Thoracic aorta (tissue), 2 donors: Measurements from ENCODE around the gene LRRFIP1. TPM values are rescaled to one million over a fixed set of nuclear protein-coding genes. Genes with fewer than 3 reads are reported as not detected.

Experiments used
- ATAC-seq: fragments of 150-250 bp; one replicate; pipeline ENCODE4 v1.8.0; 2017; ENCODE audit warnings: low read depth; ENCODE audit not compliant: insufficient number of reproducible peaks, low FRiP score
- DNase-seq: peaks from one replicate; pipeline ENCODE4 v3.0.0-alpha.2; 2020; ENCODE audit warnings: low spot score
- H3K27ac ChIP-seq, 2 donors: fragments of 200-600 bp; sonication (generic); 1 replicate in 1 of 2; 2 replicates in 1 of 2; pipeline ENCODE4 v1.5.1; 2016; ENCODE audit warnings: mild to moderate bottlenecking in 2 of 2, moderate library complexity in 2 of 2
- H3K27me3 ChIP-seq: fragments of 200-600 bp; sonication (generic); replicated peaks from 2 replicates; pipeline ENCODE4 v1.6.0; 2016; ENCODE audit warnings: mild to moderate bottlenecking; ENCODE audit not compliant: insufficient read depth
- H3K36me3 ChIP-seq: fragments of 200-600 bp; sonication (generic); one replicate; pipeline ENCODE4 v1.5.1; 2016
- H3K4me1 ChIP-seq, 2 donors: fragments of 200-600 bp; sonication (generic); 1 replicate in 1 of 2; 2 replicates in 1 of 2; pipeline versions ENCODE4 v1.5.1 to v1.6.0; 2016; ENCODE audit warnings: low read depth in 2 of 2, mild to moderate bottlenecking in 1 of 2; ENCODE audit not compliant: control insufficient read depth in 1 of 2
- H3K4me3 ChIP-seq: fragments of 200-600 bp; sonication (generic); 2 replicates; pipeline ENCODE4 v1.5.1; 2016; ENCODE audit warnings: mild to moderate bottlenecking
- H3K9me3 ChIP-seq: fragments of 200-600 bp; sonication (generic); 2 replicates; pipeline ENCODE4 v1.5.1; 2016
- CTCF ChIP-seq: fragments of 200-600 bp; sonication (generic); IDR thresholded peaks from one replicate; pipeline ENCODE4 v1.5.1; 2019; ENCODE audit warnings: antibody characterized with exemption
- total RNA-seq, 2 donors: library from RNA; depleted of rRNA; stranded (reverse); fragments of >200 nt; gene quantifications; one replicate each; pipeline versions ENCODE4 v1.1.0 to v1.2.3, GENCODE V29; 2016

The LRRFIP1 gene
- total RNA-seq, 2 donors from 2014 or later = 196 to 244 TPM

GRCh38 chr2:237735798-237736197 lies 108.4 kb downstream of the LRRFIP1 start:
- peaks cover 4% of the 10 kb centered on the region for H3K36me3 ChIP-seq
- H3K4me1 ChIP-seq = peaks cover 39 to 71% of the 10 kb centered on the region in 2 donors
- H3K9me3 ChIP-seq = no peaks in the 10 kb centered on the region
- no peak overlapping the region for H3K27ac ChIP-seq
- H3K4me3 ChIP-seq = no peak overlapping the region
- no peaks in the 10 kb centered on the region for H3K27me3 ChIP-seq
- TF ChIP-seq CTCF = no peak
- ATAC-seq (no peak), DNase-seq (no peak)

- ATAC-seq = no peak
- H3K27me3 ChIP-seq = no peaks in the 10 kb centered on the region
- H3K4me3 ChIP-seq = no peak overlapping the region
- TF ChIP-seq CTCF = no peak
- peaks cover 4% of the 10 kb centered on the region for H3K36me3 ChIP-seq
- no peaks in the 10 kb centered on the region for H3K9me3 ChIP-seq
- DNase-seq = no peak
- H3K27ac ChIP-seq = no peak overlapping the region
- peaks cover 34 to 71% of the 10 kb centered on the region in 2 donors for H3K4me1 ChIP-seq
Observed at GRCh38 chr2:237736783-237737182, 109.4 kb downstream of the LRRFIP1 start.

GRCh38 chr2:237737196-237737865 lies 109.9 kb downstream of the LRRFIP1 start:
- DNase-seq = no peak
- Histone ChIP-seq H3K27me3 (no peaks in the 10 kb centered on the region), H3K9me3 (no peaks in the 10 kb centered on the region), H3K4me1 (peaks cover 33 to 72% of the 10 kb centered on the region in 2 donors), H3K36me3 (peaks cover 4% of the 10 kb centered on the region), H3K4me3 (no peak overlapping the region), H3K27ac (no peak overlapping the region)
- no peak for ATAC-seq
- TF ChIP-seq CTCF = no peak

- ATAC-seq (no peak), DNase-seq (no peak)
- peaks cover 4% of the 10 kb centered on the region for H3K36me3 ChIP-seq
- no peak overlapping the region for H3K4me3 ChIP-seq
- H3K27me3 ChIP-seq = no peaks in the 10 kb centered on the region
- H3K4me1 ChIP-seq = peaks cover 29 to 72% of the 10 kb centered on the region in 2 donors
- peak overlapping the region; percentile 54 to 90 for H3K27ac ChIP-seq
- TF ChIP-seq CTCF = no peak
- no peaks in the 10 kb centered on the region for H3K9me3 ChIP-seq
Observed at GRCh38 chr2:237738255-237738654, 110.9 kb downstream of the LRRFIP1 start.

GRCh38 chr2:237739101-237739500 lies 111.7 kb downstream of the LRRFIP1 start:
- TF ChIP-seq CTCF = peak; percentile 16
- peak; percentile 72 for ATAC-seq
- Histone ChIP-seq H3K4me1 (peaks cover 29 to 72% of the 10 kb centered on the region in 2 donors), H3K36me3 (peaks cover 4% of the 10 kb centered on the region), H3K27ac (peak overlapping the region; percentile 80 to 90), H3K27me3 (no peaks in the 10 kb centered on the region), H3K4me3 (peak overlapping the region; percentile 41), H3K9me3 (no peaks in the 10 kb centered on the region)
- peak; percentile 63 for DNase-seq
